ENCODE measurements around the gene MAGI1. TPM values are rescaled to one million over a fixed set of nuclear protein-coding genes. Genes with fewer than 3 reads are reported as not detected.

MAGI1 gene
- total RNA-seq, 1 donor from 2014 or later = 45.8 TPM

GRCh38 chr3:65846936-65847335 is 191.8 kb downstream of the MAGI1 start:
- Histone ChIP-seq H3K27me3 (no peaks in the 10 kb centered on the region), H3K36me3 (no peaks in the 10 kb centered on the region), H3K4me1 (no peaks in the 10 kb centered on the region), H3K27ac (no peak overlapping the region), H3K4me3 (no peak overlapping the region), H3K9me3 (no peaks in the 10 kb centered on the region)
- ATAC-seq (no peak), DNase-seq (no peak)
- TF ChIP-seq CTCF (IDR thresholded peaks at IDR 0.05) = no peak
- intact Hi-C loops (cut with DNase I) = no loop called here

- TF ChIP-seq CTCF (IDR thresholded peaks at IDR 0.05) = no peak
- Histone ChIP-seq H3K36me3 (no peaks in the 10 kb centered on the region), H3K27ac (no peak overlapping the region), H3K27me3 (no peaks in the 10 kb centered on the region), H3K9me3 (no peaks in the 10 kb centered on the region), H3K4me3 (no peak overlapping the region), H3K4me1 (no peaks in the 10 kb centered on the region)
- no peak for DNase-seq
- ATAC-seq = peak; percentile 50
- intact Hi-C loops (cut with DNase I) = no loop called here
Observed at GRCh38 chr3:65844370-65844769, 194.3 kb downstream of the MAGI1 start.

DNA sequence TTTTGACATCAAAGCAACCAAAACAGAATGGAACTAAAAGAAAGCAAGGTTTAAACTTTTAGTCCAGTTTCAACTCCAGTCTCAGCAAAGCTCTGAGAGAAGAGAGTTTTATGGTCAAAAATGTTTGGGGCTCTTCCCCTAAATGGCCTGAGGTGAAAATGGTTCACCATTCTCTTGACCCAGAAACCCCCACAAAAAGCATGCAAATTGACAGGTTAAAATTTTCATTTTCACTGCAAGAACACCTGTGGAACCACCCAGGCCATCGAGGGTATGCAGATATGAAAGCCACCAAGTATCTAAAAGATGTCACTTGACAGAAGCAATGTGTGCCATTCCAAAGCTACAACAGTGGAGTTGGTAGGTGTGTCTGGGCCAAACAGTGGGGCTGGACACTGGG is 195.0 kb downstream of the MAGI1 start:
- DNase-seq = no peak
- ATAC-seq = no peak
- no peaks in the 10 kb centered on the region for H3K9me3 ChIP-seq
- TF ChIP-seq CTCF (IDR thresholded peaks at IDR 0.05) = no peak
- intact Hi-C loops (cut with DNase I) = no loop called here
- H3K36me3 ChIP-seq = no peaks in the 10 kb centered on the region
- H3K4me3 ChIP-seq = no peak overlapping the region
- no peaks in the 10 kb centered on the region for H3K27me3 ChIP-seq
- H3K4me1 ChIP-seq = no peaks in the 10 kb centered on the region
- H3K27ac ChIP-seq = no peak overlapping the region

- TF ChIP-seq CTCF (IDR thresholded peaks at IDR 0.05) = no peak
- H3K9me3 ChIP-seq = no peaks in the 10 kb centered on the region
- no peak for DNase-seq
- no peaks in the 10 kb centered on the region for H3K27me3 ChIP-seq
- no peak overlapping the region for H3K27ac ChIP-seq
- intact Hi-C loops (cut with DNase I) = no loop called here
- no peak for ATAC-seq
- H3K4me3 ChIP-seq = no peak overlapping the region
- no peaks in the 10 kb centered on the region for H3K4me1 ChIP-seq
- no peaks in the 10 kb centered on the region for H3K36me3 ChIP-seq
Observed at GRCh38 chr3:65837604-65838003, 201.1 kb downstream of the MAGI1 start.

GRCh38 chr3:65836047-65836446 is 202.7 kb downstream of the MAGI1 start:
- no peak for TF ChIP-seq CTCF (IDR thresholded peaks at IDR 0.05)
- ATAC-seq = no peak
- no peaks in the 10 kb centered on the region for H3K9me3 ChIP-seq
- intact Hi-C loops (cut with DNase I) = no loop called here
- no peak for DNase-seq
- H3K27ac ChIP-seq = no peak overlapping the region
- H3K27me3 ChIP-seq = no peaks in the 10 kb centered on the region
- H3K36me3 ChIP-seq = no peaks in the 10 kb centered on the region
- no peak overlapping the region for H3K4me3 ChIP-seq
- H3K4me1 ChIP-seq = no peaks in the 10 kb centered on the region

DNA sequence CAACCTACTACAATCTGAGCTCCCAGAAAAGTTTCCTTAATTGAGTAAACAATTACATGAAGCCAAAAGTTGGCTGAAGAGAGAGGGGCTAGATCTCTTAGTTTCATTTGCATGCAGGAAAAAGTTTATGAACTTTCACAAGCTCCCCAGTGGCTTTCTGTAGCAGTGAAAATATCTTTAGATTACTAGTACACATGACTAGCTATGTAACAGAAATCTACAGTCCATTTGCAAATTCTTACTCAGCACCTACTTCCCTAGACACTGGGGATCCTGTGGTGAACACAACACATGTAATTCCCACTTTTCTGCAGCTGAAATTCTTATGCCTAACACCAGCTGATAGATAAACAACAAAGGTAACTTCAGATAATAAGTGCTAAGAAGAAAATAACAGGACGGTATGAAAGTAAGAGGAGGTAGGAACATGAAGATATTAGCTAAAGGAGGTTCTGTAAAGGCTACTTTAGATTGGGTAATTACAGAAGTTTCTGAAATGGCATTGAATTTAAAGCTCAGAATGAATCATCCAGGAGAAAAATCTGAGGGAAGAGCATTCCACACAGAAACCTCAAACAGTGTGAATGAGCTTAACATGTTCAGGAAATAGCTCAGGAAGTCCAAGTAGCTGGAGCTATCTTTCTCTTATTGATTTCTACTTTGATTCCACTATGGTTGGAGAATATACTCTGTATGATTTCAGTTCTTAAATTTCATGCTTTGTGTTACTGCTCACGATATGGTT is 204.8 kb downstream of the MAGI1 start:
- Histone ChIP-seq H3K27ac (no peak overlapping the region), H3K36me3 (no peaks in the 10 kb centered on the region), H3K4me3 (no peak overlapping the region), H3K9me3 (no peaks in the 10 kb centered on the region), H3K27me3 (no peaks in the 10 kb centered on the region), H3K4me1 (no peaks in the 10 kb centered on the region)
- DNase-seq (no peak), ATAC-seq (no peak)
- no peak for TF ChIP-seq CTCF (IDR thresholded peaks at IDR 0.05)
- intact Hi-C loops (cut with DNase I) = no loop called here
